Measurements from ENCODE around the gene PROM1. TPM values are rescaled to one million over a fixed set of nuclear protein-coding genes. Genes with fewer than 3 reads are reported as not detected.

Gene PROM1
- total and polyA plus RNA-seq, 8 donors = 19.7 to 51.6 (median 22.2) TPM

- no peak for DNase-seq
- WGBS, 2 donors = 65 to 71% methylated on average over 1 of the region's 1 CpG
- H3K4me3 ChIP-seq = no peak overlapping the region
- H3K27ac ChIP-seq = peak overlapping the region in 2 of 4 donors; percentile 33 to 35
- intact Hi-C loops (cut with DNase I) = no loop called here
- no peaks in the 10 kb centered on the region for H3K9me3 ChIP-seq
- no peak for FAIRE-seq
- no peaks in the 10 kb centered on the region for H3K27me3 ChIP-seq
- H3K4me1 ChIP-seq = no peaks in the 10 kb centered on the region
- H3K36me3 ChIP-seq = no peaks in the 10 kb centered on the region
- TF ChIP-seq, protein P1, sequence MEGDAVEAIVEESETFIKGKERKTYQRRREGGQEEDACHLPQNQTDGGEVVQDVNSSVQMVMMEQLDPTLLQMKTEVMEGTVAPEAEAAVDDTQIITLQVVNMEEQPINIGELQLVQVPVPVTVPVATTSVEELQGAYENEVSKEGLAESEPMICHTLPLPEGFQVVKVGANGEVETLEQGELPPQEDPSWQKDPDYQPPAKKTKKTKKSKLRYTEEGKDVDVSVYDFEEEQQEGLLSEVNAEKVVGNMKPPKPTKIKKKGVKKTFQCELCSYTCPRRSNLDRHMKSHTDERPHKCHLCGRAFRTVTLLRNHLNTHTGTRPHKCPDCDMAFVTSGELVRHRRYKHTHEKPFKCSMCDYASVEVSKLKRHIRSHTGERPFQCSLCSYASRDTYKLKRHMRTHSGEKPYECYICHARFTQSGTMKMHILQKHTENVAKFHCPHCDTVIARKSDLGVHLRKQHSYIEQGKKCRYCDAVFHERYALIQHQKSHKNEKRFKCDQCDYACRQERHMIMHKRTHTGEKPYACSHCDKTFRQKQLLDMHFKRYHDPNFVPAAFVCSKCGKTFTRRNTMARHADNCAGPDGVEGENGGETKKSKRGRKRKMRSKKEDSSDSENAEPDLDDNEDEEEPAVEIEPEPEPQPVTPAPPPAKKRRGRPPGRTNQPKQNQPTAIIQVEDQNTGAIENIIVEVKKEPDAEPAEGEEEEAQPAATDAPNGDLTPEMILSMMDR (IDR thresholded peaks at IDR 0.05) = no peak
- ATAC-seq = peak in 2 of 4 donors; percentile 40 to 46
Measured at GRCh38 chr4:16079046-16079445, 4.8 kb downstream of the PROM1 start.

DNA sequence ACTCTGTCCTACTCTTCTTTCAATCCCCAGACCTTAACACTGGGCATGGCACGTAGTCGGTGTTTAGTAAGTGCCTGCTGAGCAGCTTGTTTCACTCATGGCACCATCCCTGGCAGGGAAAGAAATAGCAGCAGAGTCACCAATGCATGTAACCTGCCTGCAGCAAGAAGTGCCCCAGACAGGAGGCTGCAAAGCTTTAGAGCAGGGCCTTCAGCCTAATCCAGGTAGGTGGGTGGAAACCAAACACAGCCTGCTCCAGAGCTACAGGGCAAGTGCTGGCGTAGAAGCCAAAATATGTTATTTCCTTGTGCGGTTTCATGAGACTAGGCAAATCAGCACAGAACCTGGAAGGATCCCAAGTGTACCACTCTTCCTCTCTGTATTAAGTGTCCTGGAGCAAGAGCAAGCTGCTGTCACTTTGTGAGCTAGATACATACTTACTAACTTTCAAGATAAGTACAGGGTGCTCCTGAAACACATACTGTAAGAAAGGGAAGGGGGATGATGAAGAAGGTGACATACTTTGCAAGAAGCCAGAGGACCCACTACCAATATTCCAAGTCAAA is 5.5 kb downstream of the PROM1 start:
- FAIRE-seq = no peak
- intact Hi-C loops (cut with DNase I) = no loop called here
- H3K4me1 ChIP-seq = no peaks in the 10 kb centered on the region
- peak overlapping the region in 2 of 4 donors; percentile 33 to 35 for H3K27ac ChIP-seq
- H3K27me3 ChIP-seq = no peaks in the 10 kb centered on the region
- no peak overlapping the region for H3K4me3 ChIP-seq
- DNase-seq = no peak
- TF ChIP-seq, protein P1 (IDR thresholded peaks at IDR 0.05) = no peak
- peak in 3 of 4 donors; percentile 17 to 48 (median 38) for ATAC-seq
- H3K9me3 ChIP-seq = no peaks in the 10 kb centered on the region
- no peaks in the 10 kb centered on the region for H3K36me3 ChIP-seq
- 72 to 77% methylated on average over 4 of the region's 4 CpGs for WGBS, 2 donors

DNA sequence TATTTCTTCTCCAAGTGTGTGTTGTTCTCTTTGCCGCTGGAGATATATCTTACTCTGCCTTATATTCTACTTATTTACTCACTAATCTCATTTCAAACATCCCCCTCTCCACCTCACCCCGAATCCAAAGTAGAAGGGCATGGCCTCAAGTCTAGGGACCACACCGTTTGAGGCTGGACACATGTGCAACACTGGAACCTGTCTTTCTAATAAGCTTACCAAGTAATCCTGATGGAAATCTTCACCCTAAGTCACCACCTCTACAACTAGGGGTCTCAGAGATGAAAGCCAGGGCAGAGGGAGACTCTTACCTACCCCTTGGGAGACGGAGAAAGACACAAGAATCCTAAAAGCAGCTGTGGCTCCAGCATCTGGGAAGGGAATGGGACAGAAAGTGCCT is 6.0 kb downstream of the PROM1 start:
- ATAC-seq = no peak
- Histone ChIP-seq H3K4me3 (no peak overlapping the region), H3K36me3 (no peaks in the 10 kb centered on the region), H3K9me3 (no peaks in the 10 kb centered on the region), H3K27me3 (no peaks in the 10 kb centered on the region), H3K27ac (peak overlapping the region in 2 of 4 donors; percentile 8 to 35), H3K4me1 (no peaks in the 10 kb centered on the region)
- 56 to 66% methylated on average over 4 of the region's 4 CpGs for WGBS, 2 donors
- TF ChIP-seq, protein P1 (IDR thresholded peaks at IDR 0.05) = no peak
- intact Hi-C loops (cut with DNase I) = no loop called here
- no peak for FAIRE-seq
- no peak for DNase-seq

GRCh38 chr4:16075975-16076757 is 7.7 kb downstream of the PROM1 start:
- FAIRE-seq (no peak), ATAC-seq (no peak), DNase-seq (no peak)
- intact Hi-C loops (cut with DNase I) = no loop called here
- no peak overlapping the region for H3K27ac ChIP-seq
- no peaks in the 10 kb centered on the region for H3K9me3 ChIP-seq
- H3K27me3 ChIP-seq = no peaks in the 10 kb centered on the region
- 77 to 87% methylated on average over 8 of the region's 8 CpGs for WGBS, 2 donors
- H3K4me1 ChIP-seq = no peaks in the 10 kb centered on the region
- TF ChIP-seq, protein P1 (IDR thresholded peaks at IDR 0.05) = no peak
- no peaks in the 10 kb centered on the region for H3K36me3 ChIP-seq
- no peak overlapping the region for H3K4me3 ChIP-seq

- 55 to 58% methylated on average over 3 of the region's 3 CpGs for WGBS, 2 donors
- intact Hi-C loops (cut with DNase I) = no loop called here
- TF ChIP-seq, protein P1 (IDR thresholded peaks at IDR 0.05) = no peak
- H3K36me3 ChIP-seq = no peaks in the 10 kb centered on the region
- H3K4me1 ChIP-seq = no peaks in the 10 kb centered on the region
- H3K4me3 ChIP-seq = no peak overlapping the region
- no peaks in the 10 kb centered on the region for H3K9me3 ChIP-seq
- ATAC-seq (no peak), FAIRE-seq (no peak), DNase-seq (no peak)
- no peak overlapping the region for H3K27ac ChIP-seq
- no peaks in the 10 kb centered on the region for H3K27me3 ChIP-seq
Measured at GRCh38 chr4:16075061-16075460, 8.8 kb downstream of the PROM1 start.
